GM18526 (cell line): ENCODE measurements around the gene HSPB1.

Experiments used
- POLR2A ChIP-seq: IDR thresholded peaks from 3 replicates; pipeline ENCODE4 v1.6.1; 2011; ENCODE audit not compliant: insufficient read length; ENCODE audit errors: extremely low read depth

The HSPB1 gene

GRCh38 chr7:76278540-76278939, 23.9 kb upstream of the HSPB1 start:
- no peak for TF ChIP-seq POLR2A

DNA sequence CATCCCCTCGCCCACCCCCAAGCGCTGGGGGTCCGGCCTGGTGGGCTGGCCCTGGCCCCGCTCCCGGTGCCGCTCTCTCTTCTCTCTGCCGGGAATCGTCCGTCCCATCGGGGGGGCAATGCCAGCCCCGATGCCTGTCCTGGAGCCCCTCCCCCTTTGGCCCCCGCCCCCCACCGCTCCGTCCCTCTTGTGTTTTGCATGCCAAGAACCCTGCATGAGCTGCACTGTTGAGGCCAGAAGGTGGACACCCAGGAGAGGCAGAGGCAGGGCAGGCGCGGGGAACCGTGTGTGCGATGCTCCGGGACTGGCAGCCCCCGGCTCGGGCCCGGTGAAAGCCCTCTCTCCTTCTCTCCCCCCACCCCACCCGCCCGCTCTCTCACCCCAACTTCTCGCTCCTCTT, 22.1 kb upstream of the HSPB1 start:
- no peak for TF ChIP-seq POLR2A

GRCh38 chr7:76281006-76281705, 21.3 kb upstream of the HSPB1 start:
- TF ChIP-seq POLR2A, result no peak

DNA sequence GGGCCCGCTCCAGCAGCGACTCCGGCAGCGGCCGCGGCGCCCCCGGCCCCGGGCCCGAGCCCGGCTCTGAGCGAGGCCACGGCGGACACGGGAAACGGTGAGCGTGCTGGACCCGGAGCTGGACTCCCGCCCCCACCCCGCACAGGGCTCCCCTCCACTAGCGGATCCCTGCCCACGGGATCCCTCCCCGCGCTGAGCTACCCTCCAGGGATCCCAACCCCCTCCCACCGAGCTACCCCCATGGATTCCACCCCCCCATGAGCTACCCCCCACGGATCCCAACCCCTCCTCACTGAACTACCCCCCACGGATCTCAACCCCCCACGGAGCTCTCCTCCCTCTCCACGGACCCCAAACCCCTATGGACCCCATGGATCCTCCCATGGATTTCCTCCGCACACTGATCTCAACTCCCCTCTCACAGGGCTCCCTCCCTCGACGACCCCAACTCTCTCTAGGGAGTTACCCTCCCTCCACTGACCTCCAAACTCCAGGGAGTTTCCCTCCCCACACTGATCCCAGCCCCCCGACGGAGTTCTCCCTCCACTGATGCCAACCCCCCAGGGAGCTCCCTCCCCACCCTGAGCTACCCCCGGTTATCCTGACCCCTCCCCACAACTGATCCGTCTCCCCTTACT, 20.6 kb upstream of the HSPB1 start:
- no peak for TF ChIP-seq POLR2A

- no peak for TF ChIP-seq POLR2A
Observed at GRCh38 chr7:76282344-76283253, 19.9 kb upstream of the HSPB1 start.

DNA sequence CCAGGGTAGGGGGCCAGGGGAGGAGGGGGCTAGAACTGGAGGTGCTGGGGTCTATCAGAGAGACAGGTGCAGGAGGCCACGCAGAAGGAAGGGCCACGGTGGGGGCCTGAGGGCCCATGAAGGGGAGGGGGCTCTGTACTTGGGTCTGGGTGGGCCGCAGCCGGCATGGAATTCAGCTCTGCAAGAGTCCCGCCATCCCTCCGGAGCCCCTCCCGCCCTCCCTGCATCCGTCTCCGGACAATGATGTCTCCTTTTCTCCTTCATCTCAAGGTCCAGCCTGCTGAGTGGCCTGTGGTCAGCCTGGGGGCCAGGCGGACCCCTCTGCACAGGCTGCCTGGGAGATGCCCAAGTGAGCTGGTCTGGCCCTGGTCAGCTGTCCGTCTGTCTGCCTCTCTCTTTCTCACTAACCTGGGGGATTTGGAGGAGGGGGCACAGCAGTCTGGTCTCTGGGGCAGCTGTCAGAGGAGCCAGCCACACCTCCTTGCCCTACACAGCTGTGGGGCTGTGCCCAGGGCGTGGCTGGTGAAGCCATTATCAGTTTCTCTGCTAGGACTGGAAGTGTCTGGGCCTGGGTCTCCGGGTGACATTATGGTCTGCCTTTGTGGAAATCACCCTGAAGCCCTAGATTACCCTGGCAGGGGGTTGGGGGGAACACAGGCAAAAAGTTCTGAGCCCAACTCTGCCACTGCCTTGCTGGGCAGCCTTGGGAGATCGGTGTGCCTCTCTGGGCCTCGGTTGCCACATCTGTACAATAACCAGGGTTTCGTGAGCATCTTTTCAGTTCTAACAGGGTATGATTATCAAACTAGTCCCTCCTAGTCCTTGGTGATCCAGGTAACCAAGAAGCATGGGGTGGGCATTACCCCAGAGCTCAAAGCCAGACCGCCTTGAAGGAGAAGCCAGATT, 19.0 kb upstream of the HSPB1 start:
- no peak for TF ChIP-seq POLR2A

DNA sequence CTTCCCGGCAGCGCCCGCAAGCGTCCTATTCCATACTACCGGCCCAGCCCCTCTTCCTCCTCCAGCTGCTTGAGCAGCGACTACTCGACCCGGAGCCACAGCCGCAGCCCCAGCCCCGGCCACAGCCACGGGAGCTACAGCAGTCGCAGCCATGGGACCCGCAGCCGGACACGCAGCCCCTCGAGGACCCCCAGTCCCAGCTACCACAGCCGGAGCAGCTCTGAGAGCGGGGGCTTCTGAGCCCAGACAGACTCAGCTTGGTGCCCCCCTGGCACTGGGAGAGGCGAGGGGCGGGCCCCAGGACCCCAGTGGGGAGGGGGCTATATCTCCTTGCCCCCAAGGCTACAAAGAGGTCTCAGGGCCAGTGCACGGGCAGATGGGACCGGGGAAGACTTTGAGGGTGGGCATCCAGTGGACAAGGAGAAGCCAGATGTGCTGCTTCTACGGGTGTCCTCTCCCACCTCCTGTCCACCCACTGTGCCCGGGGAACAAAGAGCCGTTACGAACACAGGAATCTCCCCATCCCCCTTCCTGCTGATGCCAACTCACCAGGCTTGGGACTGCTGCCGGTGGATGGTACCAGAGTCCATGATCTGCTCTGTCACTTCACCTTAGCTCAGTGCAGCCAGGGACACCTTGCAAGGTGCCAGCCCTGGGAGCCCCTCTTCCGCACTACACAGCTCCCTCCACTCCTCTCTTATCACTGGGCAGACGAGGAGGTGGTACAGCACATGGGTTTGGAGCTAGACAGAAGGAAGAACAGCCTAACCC, 16.7 kb upstream of the HSPB1 start:
- TF ChIP-seq POLR2A, result no peak

- no peak for TF ChIP-seq POLR2A
Observed at GRCh38 chr7:76286842-76287403, 15.6 kb upstream of the HSPB1 start.

GRCh38 chr7:76291351-76292212, 10.9 kb upstream of the HSPB1 start:
- no peak for TF ChIP-seq POLR2A

DNA sequence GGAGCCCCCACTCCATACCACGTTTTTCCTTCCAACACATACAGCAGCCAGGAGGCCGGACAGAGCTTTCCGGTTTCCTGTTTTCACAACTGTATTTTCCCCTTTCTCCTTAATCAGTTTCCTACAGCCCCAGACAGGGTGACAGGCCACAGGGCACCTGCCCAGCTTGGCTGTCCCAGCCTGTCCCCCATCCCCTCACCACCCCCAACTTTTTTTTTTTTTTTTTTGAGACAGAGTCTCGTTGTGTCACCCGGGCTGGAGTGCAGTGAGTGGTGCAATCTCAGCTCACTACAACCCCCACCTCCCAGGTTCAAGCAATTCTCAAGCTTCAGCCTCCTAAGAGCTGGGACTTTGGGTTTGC, 10.3 kb upstream of the HSPB1 start:
- TF ChIP-seq POLR2A, result no peak

DNA sequence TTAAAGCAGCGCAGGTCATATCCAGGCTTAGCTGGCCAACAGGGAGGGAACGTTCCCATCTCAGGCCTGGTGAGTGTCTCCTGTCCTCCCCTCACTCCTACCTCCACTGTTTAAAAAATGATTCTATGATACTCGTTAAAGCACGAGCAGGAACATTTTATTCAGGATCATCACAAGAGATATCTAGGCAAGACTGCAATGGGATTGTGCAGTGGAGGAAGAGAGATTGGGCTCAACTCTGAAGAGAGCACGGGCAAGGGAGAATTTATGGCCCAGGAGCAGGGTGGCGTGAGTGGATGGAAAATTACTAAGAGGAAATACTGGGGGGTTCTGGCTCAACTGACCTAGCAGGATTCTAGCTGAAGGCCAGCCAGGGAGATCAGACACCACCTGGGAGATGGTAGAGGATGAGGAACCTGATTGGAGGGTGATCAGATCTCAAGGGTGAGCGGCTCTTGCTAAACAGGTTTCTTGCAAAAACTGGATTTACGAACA, 9.0 kb upstream of the HSPB1 start:
- TF ChIP-seq POLR2A, result no peak

GRCh38 chr7:76294344-76295024, 8.0 kb upstream of the HSPB1 start:
- no peak for TF ChIP-seq POLR2A
